Karpas-422 (cell line): ENCODE results near the gene WDR72. TPM values are rescaled to one million over a fixed set of nuclear protein-coding genes. Genes with fewer than 3 reads are reported as not detected.

ENCODE experiments used
- DNase-seq: peaks from one replicate; pipeline ENCODE4 v3.0.0-alpha.2; 2015
- H2AFZ ChIP-seq: fragments of 200-600 bp; sonication (generic); 2 replicates; pipeline ENCODE4 v1.6.1; 2014; ENCODE audit warnings: antibody characterized with exemption, low read length, mixed read lengths
- H3K27ac ChIP-seq: fragments of 200-600 bp; sonication (generic); 2 replicates; pipeline ENCODE4 v1.5.1; 2014; ENCODE audit warnings: mild to moderate bottlenecking, low read length, moderate library complexity
- H3K27me3 ChIP-seq: fragments of 200-600 bp; sonication (generic); 2 replicates; pipeline ENCODE4 v1.6.1; 2014; ENCODE audit warnings: low read length, mixed read lengths
- H3K36me3 ChIP-seq: fragments of 200-600 bp; sonication (generic); 2 replicates; pipeline ENCODE4 v1.6.1; 2014; ENCODE audit warnings: low read length, mixed read lengths; ENCODE audit not compliant: insufficient read depth
- H3K4me1 ChIP-seq: fragments of 200-600 bp; sonication (generic); 2 replicates; pipeline ENCODE4 v1.6.1; 2014; ENCODE audit warnings: mild to moderate bottlenecking, low read length, mixed read lengths
- H3K4me2 ChIP-seq: fragments of 200-600 bp; sonication (generic); 2 replicates; pipeline ENCODE4 v1.6.1; 2014; ENCODE audit warnings: low read length, low read depth, mild to moderate bottlenecking; ENCODE audit not compliant: poor library complexity, severe bottlenecking
- H3K4me3 ChIP-seq: fragments of 200-600 bp; sonication (generic); 2 replicates; pipeline ENCODE4 v1.5.1; 2014; ENCODE audit warnings: mild to moderate bottlenecking, antibody characterized with exemption, low read length, mixed read lengths
- H3K79me2 ChIP-seq: fragments of 200-600 bp; sonication (generic); 2 replicates; pipeline ENCODE4 v1.6.1; 2014; ENCODE audit warnings: mild to moderate bottlenecking, low read length, mixed read lengths
- H3K9ac ChIP-seq: fragments of 200-600 bp; sonication (generic); 2 replicates; pipeline ENCODE4 v1.6.0; 2014; ENCODE audit warnings: low read length
- H3K9me2 ChIP-seq: fragments of 200-600 bp; sonication (generic), shearing (Covaris generic); replicated peaks from 2 replicates; pipeline ENCODE4 v1.6.0; 2014; ENCODE audit warnings: mild to moderate bottlenecking, low read length, moderate library complexity; ENCODE audit not compliant: insufficient read depth
- H3K9me3 ChIP-seq: fragments of 300-700, 200-600 bp; sonication (generic); 2 replicates; pipeline ENCODE4 v1.6.1; 2014; ENCODE audit warnings: low read length, mixed read lengths
- H4K20me1 ChIP-seq: fragments of 200-600 bp; sonication (generic); 2 replicates; pipeline ENCODE4 v1.6.1; 2014; ENCODE audit warnings: mild to moderate bottlenecking, antibody characterized with exemption, low read length, low read depth; ENCODE audit not compliant: insufficient read depth
- total RNA-seq: library from RNA; depleted of rRNA; stranded (reverse); fragments of >200 nt; shearing (Covaris generic); gene quantifications from 2 replicates; pipeline ENCODE4 v1.2.3, GENCODE V29; 2014; ENCODE audit warnings: low replicate concordance

The WDR72 gene
- total RNA-seq, 1 experiment from 2014 or later, result not detected

DNA sequence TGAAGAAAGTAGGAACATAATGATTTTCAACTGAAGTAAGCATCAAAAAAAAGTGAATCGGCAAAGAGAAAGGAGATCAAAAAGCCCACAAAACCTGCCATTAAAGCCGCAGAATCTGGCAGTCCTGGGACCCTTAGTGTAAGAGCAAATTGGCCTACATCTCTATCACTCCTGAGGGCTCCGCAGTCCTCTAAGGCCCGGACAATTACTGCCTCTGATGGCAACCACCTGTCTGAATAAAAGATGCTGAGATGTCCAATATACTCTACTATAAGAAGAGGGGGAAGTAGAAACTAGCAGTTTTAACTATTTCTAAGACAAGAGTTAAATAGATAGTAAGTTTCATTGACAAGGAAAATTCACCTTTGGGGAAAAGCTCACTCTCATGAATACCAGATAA lies 20.3 kb downstream of the WDR72 start:
- Histone ChIP-seq H3K4me3 (no peak overlapping the region), H3K27ac (no peak overlapping the region), H4K20me1 (no peaks in the 10 kb centered on the region), H3K79me2 (no peaks in the 10 kb centered on the region), H3K9ac (no peak overlapping the region), H3K36me3 (no peaks in the 10 kb centered on the region), H2AFZ (no peak overlapping the region), H3K4me2 (no peak overlapping the region), H3K9me2 (no peaks in the 10 kb centered on the region), H3K27me3 (no peaks in the 10 kb centered on the region), H3K9me3 (no peaks in the 10 kb centered on the region), H3K4me1 (no peaks in the 10 kb centered on the region)
- DNase-seq, result no peak

DNA sequence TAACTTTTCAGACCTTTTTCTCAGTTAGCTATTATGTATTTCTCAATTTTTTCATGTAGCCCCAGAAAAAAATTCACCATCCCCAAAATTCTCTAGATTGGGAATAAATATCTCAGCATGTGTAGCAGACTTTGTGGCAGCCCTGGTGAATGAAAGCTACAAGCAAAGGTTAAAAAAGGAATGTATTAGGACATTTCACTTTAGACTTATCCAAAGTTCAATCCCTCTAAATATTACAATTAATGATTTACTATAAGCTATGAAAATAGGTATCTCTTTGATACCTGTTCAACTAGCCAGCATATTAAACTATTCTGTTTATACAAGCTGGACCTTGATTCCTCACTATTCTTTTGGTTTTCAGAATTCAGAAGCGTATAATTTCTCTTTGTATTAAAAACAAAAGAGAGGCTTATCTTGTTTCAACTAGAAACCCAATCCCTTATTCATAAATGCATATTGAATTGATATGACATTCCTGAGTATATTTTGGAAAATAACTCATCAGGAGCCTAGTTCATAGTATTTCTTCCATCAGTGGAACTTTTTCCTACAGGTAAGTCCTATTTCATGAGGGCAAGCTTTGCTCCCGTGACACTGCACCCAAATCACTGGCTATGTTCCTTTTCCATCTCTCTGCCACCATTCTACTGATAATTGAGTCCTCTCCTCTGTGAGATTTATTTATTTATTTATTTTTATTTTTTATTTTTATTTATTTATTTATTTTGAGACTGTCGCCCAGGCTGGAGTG lies 38.0 kb downstream of the WDR72 start:
- H4K20me1 ChIP-seq, result no peaks in the 10 kb centered on the region
- H3K9ac ChIP-seq, result no peak overlapping the region
- no peaks in the 10 kb centered on the region for H3K9me2 ChIP-seq
- no peaks in the 10 kb centered on the region for H3K79me2 ChIP-seq
- H2AFZ ChIP-seq, result no peak overlapping the region
- no peaks in the 10 kb centered on the region for H3K27me3 ChIP-seq
- H3K36me3 ChIP-seq, result no peaks in the 10 kb centered on the region
- H3K4me3 ChIP-seq, result no peak overlapping the region
- no peak overlapping the region for H3K27ac ChIP-seq
- DNase-seq, result no peak
- no peaks in the 10 kb centered on the region for H3K9me3 ChIP-seq
- H3K4me1 ChIP-seq, result no peaks in the 10 kb centered on the region
- H3K4me2 ChIP-seq, result no peak overlapping the region

DNA sequence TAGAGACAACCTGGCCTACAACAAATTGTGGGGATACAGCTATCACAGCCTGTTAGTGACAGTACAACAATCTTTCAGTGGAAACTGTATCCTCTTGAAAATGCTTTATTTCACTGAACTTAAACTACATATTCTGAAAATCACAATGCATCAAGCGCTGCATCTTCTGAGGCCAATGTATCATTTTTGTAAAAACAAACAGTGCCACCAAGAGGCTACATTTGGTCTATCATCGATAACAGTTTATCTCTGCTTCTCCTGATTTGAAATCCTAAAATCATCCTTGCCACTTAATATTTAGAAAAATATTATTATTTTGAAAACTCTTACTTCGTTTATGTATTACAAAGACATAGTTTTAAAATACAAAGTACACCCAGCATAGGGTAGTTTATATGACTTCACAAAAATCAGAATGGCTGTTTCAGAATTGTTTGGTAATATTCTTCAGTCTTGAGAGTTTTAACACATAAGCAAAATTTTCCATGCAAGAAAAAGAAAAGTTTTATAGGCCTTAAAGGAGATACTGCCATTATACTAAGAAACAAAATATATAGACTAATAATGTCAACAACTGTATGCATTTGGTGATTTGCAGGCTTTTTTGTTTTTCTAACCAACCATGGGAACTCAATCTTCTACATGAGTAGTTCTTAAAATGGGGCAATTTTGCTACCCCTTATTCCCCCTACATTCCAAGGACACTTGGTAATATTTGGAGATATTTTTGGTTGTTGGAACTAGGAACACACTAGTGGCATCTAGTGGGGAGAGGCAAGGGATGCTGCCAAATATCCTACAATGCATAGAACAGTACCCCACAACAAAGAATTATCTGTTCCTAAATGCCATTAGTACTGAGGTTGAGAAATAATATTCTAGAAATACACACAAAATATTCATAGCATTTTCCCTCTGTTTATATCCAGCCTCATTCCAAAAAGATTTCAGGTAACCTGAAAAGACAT lies 42.3 kb downstream of the WDR72 start:
- no peaks in the 10 kb centered on the region for H3K27me3 ChIP-seq
- no peak overlapping the region for H3K4me3 ChIP-seq
- H3K79me2 ChIP-seq, result no peaks in the 10 kb centered on the region
- no peak overlapping the region for H2AFZ ChIP-seq
- H4K20me1 ChIP-seq, result no peaks in the 10 kb centered on the region
- no peak overlapping the region for H3K27ac ChIP-seq
- no peak overlapping the region for H3K4me2 ChIP-seq
- H3K9ac ChIP-seq, result no peak overlapping the region
- no peaks in the 10 kb centered on the region for H3K9me2 ChIP-seq
- no peaks in the 10 kb centered on the region for H3K9me3 ChIP-seq
- DNase-seq, result peak; percentile 55
- no peaks in the 10 kb centered on the region for H3K4me1 ChIP-seq
- H3K36me3 ChIP-seq, result no peaks in the 10 kb centered on the region

DNA sequence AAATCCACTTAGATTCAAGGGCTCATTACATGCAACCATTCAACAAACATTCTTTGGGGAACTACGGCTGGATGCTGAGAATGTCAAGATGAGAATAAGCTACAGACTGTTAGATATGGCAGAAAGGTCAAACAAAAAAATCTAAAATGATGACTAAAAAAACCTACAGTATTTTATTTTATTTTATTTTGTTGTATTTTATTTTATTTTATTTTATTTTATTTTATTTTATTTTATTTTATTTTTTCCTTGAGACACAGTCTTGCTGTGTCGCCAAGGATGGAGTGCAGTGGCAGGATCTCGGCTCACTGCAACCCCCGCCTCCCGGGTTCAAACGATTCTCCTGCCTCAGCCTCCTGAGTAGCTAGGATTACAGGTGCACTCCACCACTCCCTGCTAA lies 46.2 kb downstream of the WDR72 start:
- Histone ChIP-seq H4K20me1 (no peaks in the 10 kb centered on the region), H2AFZ (no peak overlapping the region), H3K4me3 (no peak overlapping the region), H3K4me1 (no peaks in the 10 kb centered on the region), H3K4me2 (no peak overlapping the region), H3K27me3 (no peaks in the 10 kb centered on the region), H3K27ac (no peak overlapping the region), H3K9ac (no peak overlapping the region), H3K9me2 (no peaks in the 10 kb centered on the region), H3K9me3 (no peaks in the 10 kb centered on the region), H3K36me3 (no peaks in the 10 kb centered on the region), H3K79me2 (no peaks in the 10 kb centered on the region)
- DNase-seq, result no peak

DNA sequence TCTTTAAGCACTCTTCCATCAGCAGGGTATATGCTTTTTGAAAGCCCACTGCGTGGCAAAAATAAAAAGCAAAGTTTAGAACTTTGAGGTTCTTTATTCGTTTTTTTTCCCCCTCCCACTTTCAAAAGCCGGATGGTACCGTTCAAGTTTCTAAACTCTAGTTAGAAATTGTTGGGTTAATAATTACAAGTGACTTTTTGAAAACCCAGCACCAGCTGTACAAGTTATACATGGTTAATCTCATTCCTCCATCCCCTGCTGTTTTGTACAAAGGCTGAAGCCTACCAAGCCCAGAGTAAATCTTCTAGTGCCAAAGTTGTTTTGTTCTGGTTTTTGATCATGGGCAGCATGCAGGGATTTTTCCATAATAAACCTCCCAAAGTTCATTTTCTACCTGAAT lies 48.6 kb downstream of the WDR72 start:
- no peaks in the 10 kb centered on the region for H3K4me1 ChIP-seq
- DNase-seq, result no peak
- H3K4me3 ChIP-seq, result no peak overlapping the region
- H3K36me3 ChIP-seq, result no peaks in the 10 kb centered on the region
- H3K27me3 ChIP-seq, result no peaks in the 10 kb centered on the region
- no peak overlapping the region for H3K9ac ChIP-seq
- no peaks in the 10 kb centered on the region for H4K20me1 ChIP-seq
- no peaks in the 10 kb centered on the region for H3K9me2 ChIP-seq
- no peaks in the 10 kb centered on the region for H3K79me2 ChIP-seq
- H3K4me2 ChIP-seq, result no peak overlapping the region
- no peak overlapping the region for H3K27ac ChIP-seq
- H3K9me3 ChIP-seq, result no peaks in the 10 kb centered on the region
- H2AFZ ChIP-seq, result no peak overlapping the region

DNA sequence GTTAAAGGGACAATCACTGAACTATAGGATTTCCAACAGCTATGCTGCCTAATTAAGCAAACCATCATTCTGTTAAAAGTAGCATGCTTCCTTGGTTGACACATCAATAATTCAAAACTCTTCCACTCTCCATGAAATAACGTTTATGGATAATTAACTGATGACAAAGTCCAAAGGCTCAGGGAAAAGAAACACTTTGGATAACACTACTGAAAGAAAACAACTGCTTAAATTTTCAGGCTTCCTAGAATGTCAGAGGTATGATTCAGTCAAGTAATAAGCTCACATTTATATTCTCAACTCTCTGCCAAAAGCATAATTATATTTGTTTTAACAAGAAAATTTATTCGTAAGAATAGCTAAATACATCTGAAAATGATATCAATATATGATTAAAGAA lies 49.6 kb downstream of the WDR72 start:
- DNase-seq, result no peak
- Histone ChIP-seq H3K36me3 (no peaks in the 10 kb centered on the region), H3K27me3 (no peaks in the 10 kb centered on the region), H3K9ac (no peak overlapping the region), H2AFZ (no peak overlapping the region), H3K79me2 (no peaks in the 10 kb centered on the region), H3K9me2 (no peaks in the 10 kb centered on the region), H3K4me2 (no peak overlapping the region), H3K27ac (no peak overlapping the region), H3K4me3 (no peak overlapping the region), H4K20me1 (no peaks in the 10 kb centered on the region), H3K4me1 (no peaks in the 10 kb centered on the region), H3K9me3 (no peaks in the 10 kb centered on the region)

DNA sequence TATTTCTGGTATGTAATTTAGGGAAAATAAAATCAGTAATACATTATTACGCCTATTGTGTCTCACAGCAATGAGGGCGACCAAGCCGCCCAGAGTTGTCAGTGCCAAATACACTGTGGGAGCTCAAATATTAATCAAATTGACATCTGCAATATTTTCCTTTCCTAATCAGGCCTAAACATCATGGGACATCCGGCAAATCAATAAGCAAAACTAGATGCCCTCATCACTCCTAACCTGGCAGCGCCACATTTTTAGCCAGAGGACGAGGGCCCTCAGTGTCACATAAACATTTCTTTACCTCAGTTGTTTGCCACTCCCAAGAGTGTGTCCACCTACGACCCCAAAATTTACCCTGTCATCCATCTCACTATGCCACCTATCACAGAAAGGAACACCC lies 64.1 kb downstream of the WDR72 start:
- Histone ChIP-seq H3K36me3 (no peaks in the 10 kb centered on the region), H3K9me3 (no peaks in the 10 kb centered on the region), H3K27me3 (no peaks in the 10 kb centered on the region), H3K4me3 (no peak overlapping the region), H3K79me2 (no peaks in the 10 kb centered on the region), H3K27ac (no peak overlapping the region), H3K9me2 (no peaks in the 10 kb centered on the region), H3K4me1 (no peaks in the 10 kb centered on the region), H3K9ac (no peak overlapping the region), H3K4me2 (no peak overlapping the region), H4K20me1 (no peaks in the 10 kb centered on the region), H2AFZ (no peak overlapping the region)
- DNase-seq, result no peak

DNA sequence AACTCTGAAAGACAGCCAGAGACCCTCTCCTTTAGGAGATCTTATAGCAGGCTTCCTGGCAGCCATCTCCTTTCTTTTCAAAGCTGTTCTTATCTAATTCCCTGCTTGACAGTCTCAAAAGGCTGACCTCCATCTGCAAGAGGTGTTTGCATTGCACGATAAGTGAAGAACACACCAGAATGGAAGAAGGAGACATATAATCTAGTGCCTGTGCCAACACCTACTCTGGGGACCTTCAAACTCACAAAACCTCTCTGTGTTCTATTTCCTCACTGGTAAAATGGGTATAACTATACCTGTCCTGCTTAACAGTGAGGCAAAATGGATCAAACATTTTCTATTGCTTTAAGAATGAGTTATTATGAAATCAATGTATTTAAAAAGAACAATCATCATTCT lies 65.0 kb downstream of the WDR72 start:
- Histone ChIP-seq H3K36me3 (no peaks in the 10 kb centered on the region), H2AFZ (no peak overlapping the region), H4K20me1 (no peaks in the 10 kb centered on the region), H3K27ac (no peak overlapping the region), H3K79me2 (no peaks in the 10 kb centered on the region), H3K9ac (no peak overlapping the region), H3K4me2 (no peak overlapping the region), H3K27me3 (no peaks in the 10 kb centered on the region), H3K4me1 (no peaks in the 10 kb centered on the region), H3K9me3 (no peaks in the 10 kb centered on the region), H3K4me3 (no peak overlapping the region), H3K9me2 (no peaks in the 10 kb centered on the region)
- no peak for DNase-seq
